Heart right ventricle (tissue), 16 donors: ENCODE results near the gene SERPINH1. TPM values are rescaled to one million over a fixed set of nuclear protein-coding genes. Genes with fewer than 3 reads are reported as not detected.

Experiments
- ATAC-seq, 8 donors: fragments of 200-7000 bp; cut with Tn5 transposase; one replicate each; pipeline ENCODE4 v1.9.1; 2020; ENCODE audit warnings: mild to moderate bottlenecking in 8 of 8, moderate library complexity in 8 of 8, moderate number of reproducible peaks in 1 of 8
- DNase-seq, 2 donors: peaks; one replicate each; pipeline ENCODE4 v3.0.0-alpha.2; 2020
- H3K27ac ChIP-seq, 10 donors: fragments of 200-600 bp; sonication (generic) in 2 of 10; one replicate each; pipeline versions ENCODE4 v1.5.0 to v1.8.0; 2020 to 2022; ENCODE audit warnings: mild to moderate bottlenecking in 3 of 10
- H3K27me3 ChIP-seq, 7 donors: fragments of 200-600 bp; one replicate each; pipeline ENCODE4 v1.8.0; 2021 to 2022; ENCODE audit warnings: mild to moderate bottlenecking in 2 of 7
- H3K36me3 ChIP-seq, 9 donors: fragments of 200-600 bp; sonication (generic) in 1 of 9; one replicate each; pipeline versions ENCODE4 v1.5.0 to v1.8.0; 2020 to 2022; ENCODE audit warnings: mild to moderate bottlenecking in 2 of 9
- H3K4me1 ChIP-seq, 9 donors: fragments of 200-600 bp; sonication (generic) in 1 of 9; one replicate each; pipeline versions ENCODE4 v1.5.0 to v1.8.0; 2020 to 2022; ENCODE audit warnings: mild to moderate bottlenecking in 4 of 9
- H3K4me3 ChIP-seq, 10 donors: fragments of 200-600 bp; sonication (generic) in 2 of 10; one replicate each; pipeline versions ENCODE4 v1.5.0 to v1.8.0; 2020 to 2022; ENCODE audit warnings: mild to moderate bottlenecking in 7 of 10, moderate library complexity in 2 of 10
- H3K9me3 ChIP-seq, 11 donors: fragments of 200-600 bp in 10 of 11; sonication (generic) in 2 of 11; one replicate each; pipeline versions ENCODE4 v1.5.0 to v1.8.0; 2013 to 2022; ENCODE audit warnings: mild to moderate bottlenecking in 2 of 11, control low read depth in 1 of 11, moderate library complexity in 1 of 11
- CTCF ChIP-seq, 9 donors: fragments of 200-600 bp; sonication (generic) in 2 of 9; IDR thresholded peaks; one replicate each; pipeline versions ENCODE4 v1.5.0 to v1.8.0; 2021 to 2022; ENCODE audit warnings: antibody characterized with exemption in 9 of 9, mild to moderate bottlenecking in 5 of 9, moderate library complexity in 1 of 9
- WGBS, 2 donors: extraction: QIAGEN DNeasy Blood & Tissue Kit; methylation state at CpG; one replicate each; pipeline ENCODE4 v1.1.7; 2013; ENCODE audit warnings: inconsistent platforms in 1 of 2; 5-methylcytosine and 5-hydroxymethylcytosine counted together
- intact Hi-C, 10 donors: fragments of 100-400 bp; cut with DNase I; formaldehyde crosslinking; loops; one replicate each; pipeline versions ENCODE4 v1.11.1 to v1.14.2; 2022
- polyA plus RNA-seq, 2 donors: library from polyadenylated mRNA; stranded (reverse); fragments of 200-250 nt; gene quantifications; one replicate each; pipeline ENCODE4 v1.2.3, GENCODE V29; 2013
- total RNA-seq, 10 donors: library from RNA; stranded (reverse); fragmentation: NEBNext Ultra II Directional in 3 of 10; extraction: Animal tissue kit (Norgen Biotek cat#: 25700) in 3 of 10; gene quantifications; one replicate each; pipeline versions ENCODE4 v1.2.1 to v1.2.4, GENCODE V29; 2021 to 2023
- donor health status: Arrhythmogenic right ventricular cardiomyopathy.
- donor health status: ischemic (EF 13 %, LVEDD 7.1; RV severe dilation, severe dysfunction).
- donor health status: healthy with polysubstance abuse.
- donor health status: DM: no; HTN: yes; CAD: no.
- donor health status: DM: no; HTN: no; CAD: no.
- donor health status: ischemic (EF 25% LVEDD 6.9; RV normal size, moderate dysfunction).
- donor health status: ischemic (EF 25% LVEDD 5.7; RV mildly dilated, moderate dysfunction).
- donor health status: healthy.
- donor health status: DM: yes; HTN: yes; CAD: no.
- donor health status: Ischemic cardiomyopathy.
- donor health status: ischemic (EF 35%, LVEDD 5.7; RV mildly dilated, moderate dysfunction).
- donor health status: nonischemic (EF 11% LVEDD 7.7; RV severe dilation, severe dysfunction).
- donor health status: DM: yes; HTN: yes; CAD: no.
- donor health status: PGD.
- donor health status: ischemic (EF 29% LVEDD 5.4; RV normal size, mild dysfunction).
- donor health status: nonischemic (EF 23%, LVEDD 6.1; RV moderate dilation, normal function).

The SERPINH1 gene
- total and polyA plus RNA-seq, 12 donors = 31.8 to 218 (median 53.2) TPM

- DNase-seq = no peak
- peak overlapping the region; percentile 72 to 99 (median 88) for H3K4me3 ChIP-seq
- peaks cover 28 to 89% (median 86%) of the 10 kb centered on the region in 9 donors for H3K4me1 ChIP-seq
- ATAC-seq = no peak
- H3K36me3 ChIP-seq = peaks cover 0 to 35% (median 22%) of the 10 kb centered on the region in 9 donors
- no peaks in the 10 kb centered on the region for H3K9me3 ChIP-seq
- H3K27ac ChIP-seq = peak overlapping the region; percentile 98 to 100 (median 99)
- H3K27me3 ChIP-seq = no peaks in the 10 kb centered on the region
- intact Hi-C loops = loop anchor here in 1 of 10 donors (2.0 kb wide), 1 partner anchor 19 kb away; no protein-coding TSS in a partner anchor
- WGBS, 2 donors = 9 to 13% methylated on average over 5 of the region's 5 CpGs
- no peak for TF ChIP-seq CTCF (IDR thresholded peaks at IDR 0.05)
These were observed 1.5 kb downstream of the SERPINH1 start for GRCh38 chr11:75563501-75563977.

DNA sequence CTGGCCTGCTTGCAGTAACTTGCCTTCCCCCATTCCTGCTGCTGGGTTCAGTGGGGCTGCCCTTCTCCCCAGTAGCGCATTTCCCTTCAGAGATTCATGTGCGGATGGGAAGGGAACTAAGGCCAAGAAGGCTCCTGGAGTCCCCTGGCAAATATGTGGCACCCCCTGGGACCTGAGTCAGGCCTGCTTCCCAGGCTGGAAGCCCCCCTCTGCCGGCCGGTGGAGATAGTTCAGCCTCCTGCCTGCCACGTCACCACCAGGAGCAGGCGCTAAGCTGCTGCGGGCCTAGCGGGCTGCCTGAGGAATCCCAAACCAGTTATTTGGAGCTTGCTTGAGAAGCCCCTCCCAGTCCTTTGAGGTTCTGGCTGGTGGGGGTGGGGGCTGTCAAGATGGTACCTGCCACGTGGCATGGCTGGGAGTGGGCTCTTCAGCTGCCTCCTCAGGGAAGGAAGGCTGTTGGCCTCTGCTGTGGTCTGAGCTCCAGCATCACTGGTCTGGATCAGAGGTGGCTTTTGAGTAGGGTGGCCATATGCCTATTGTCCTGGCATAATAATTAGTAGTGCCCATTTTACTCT lies 2.0 kb downstream of the SERPINH1 start:
- intact Hi-C loops = loop anchor here in 1 of 10 donors (2.0 kb wide), 1 partner anchor 19 kb away; no protein-coding TSS in a partner anchor
- Histone ChIP-seq H3K9me3 (no peaks in the 10 kb centered on the region), H3K36me3 (peaks cover 3 to 40% (median 27%) of the 10 kb centered on the region in 9 donors), H3K27me3 (no peaks in the 10 kb centered on the region), H3K4me3 (peak overlapping the region; percentile 72 to 99 (median 88)), H3K27ac (peak overlapping the region; percentile 98 to 100 (median 99)), H3K4me1 (peaks cover 28 to 88% (median 81%) of the 10 kb centered on the region in 9 donors)
- DNase-seq = peak; percentile 62 to 75
- WGBS, 2 donors = 2 to 15% methylated on average over 9 of the region's 9 CpGs
- peak; percentile 13 to 71 (median 53) for TF ChIP-seq CTCF (IDR thresholded peaks at IDR 0.05)
- ATAC-seq = peak in 7 of 8 donors; percentile 14 to 47 (median 36)

- Histone ChIP-seq H3K4me3 (peak overlapping the region in 8 of 10 donors; percentile 72 to 99 (median 88)), H3K27ac (peak overlapping the region; percentile 98 to 100 (median 99)), H3K4me1 (peaks cover 26 to 88% (median 69%) of the 10 kb centered on the region in 9 donors), H3K27me3 (no peaks in the 10 kb centered on the region), H3K9me3 (no peaks in the 10 kb centered on the region), H3K36me3 (peaks cover 10 to 53% (median 39%) of the 10 kb centered on the region in 9 donors)
- ATAC-seq (peak in 4 of 8 donors; percentile 22 to 38 (median 28)), DNase-seq (peak; percentile 60 to 62)
- intact Hi-C loops = no loop called here
- TF ChIP-seq CTCF (IDR thresholded peaks at IDR 0.05) = no peak
- WGBS, 2 donors = 22 to 27% methylated on average over 5 of the region's 5 CpGs
These were observed 3.3 kb downstream of the SERPINH1 start for GRCh38 chr11:75565221-75565814.

DNA sequence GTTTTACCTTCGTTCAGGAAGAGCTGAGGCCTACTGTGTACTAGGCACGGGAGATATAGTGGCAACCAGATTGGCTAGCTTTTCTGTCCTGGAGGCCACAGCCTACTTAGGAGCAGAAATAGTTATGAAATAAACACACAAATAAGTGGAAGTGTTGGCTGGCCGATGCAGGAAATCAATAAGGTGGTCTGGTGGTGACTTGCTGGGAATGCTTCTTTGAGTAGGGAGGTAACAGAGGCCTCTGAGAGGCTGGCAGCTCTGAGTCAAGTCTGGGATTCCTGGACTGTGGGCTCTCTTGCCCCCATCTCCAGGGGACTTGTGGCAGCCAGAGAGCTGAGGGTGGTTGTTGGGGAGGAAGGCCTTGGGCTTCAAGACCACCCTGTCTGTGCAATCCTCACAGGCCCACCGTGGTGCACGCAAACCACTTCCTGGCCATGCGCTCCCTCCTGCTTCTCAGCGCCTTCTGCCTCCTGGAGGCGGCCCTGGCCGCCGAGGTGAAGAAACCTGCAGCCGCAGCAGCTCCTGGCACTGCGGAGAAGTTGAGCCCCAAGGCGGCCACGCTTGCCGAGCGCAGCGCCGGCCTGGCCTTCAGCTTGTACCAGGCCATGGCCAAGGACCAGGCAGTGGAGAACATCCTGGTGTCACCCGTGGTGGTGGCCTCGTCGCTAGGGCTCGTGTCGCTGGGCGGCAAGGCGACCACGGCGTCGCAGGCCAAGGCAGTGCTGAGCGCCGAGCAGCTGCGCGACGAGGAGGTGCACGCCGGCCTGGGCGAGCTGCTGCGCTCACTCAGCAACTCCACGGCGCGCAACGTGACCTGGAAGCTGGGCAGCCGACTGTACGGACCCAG lies 4.1 kb downstream of the SERPINH1 start:
- peaks cover 10 to 61% (median 47%) of the 10 kb centered on the region in 9 donors for H3K36me3 ChIP-seq
- intact Hi-C loops = no loop called here
- peaks cover 29 to 88% (median 71%) of the 10 kb centered on the region in 9 donors for H3K4me1 ChIP-seq

More for the DNA sequence above, 4.1 kb downstream of the SERPINH1 start:
- Histone ChIP-seq H3K27me3 (no peaks in the 10 kb centered on the region), H3K9me3 (no peaks in the 10 kb centered on the region), H3K27ac (peak overlapping the region in 9 of 10 donors; percentile 98 to 100 (median 99)), H3K4me3 (peak overlapping the region in 6 of 10 donors; percentile 72 to 99 (median 88))
- ATAC-seq (no peak), DNase-seq (no peak)
- no peak for TF ChIP-seq CTCF (IDR thresholded peaks at IDR 0.05)
- 78% methylated on average over 43 of the region's 43 CpGs for WGBS, 2 donors
